Activated CD4-positive, alpha-beta T cell treated with anti-CD3 and anti-CD28 coated beads, Interleukin-2, amount 50 U/mL, for 4 hours (primary cell): Measurements from ENCODE around the gene KLHL21.
"Not testable (repeated sequence)": the region's sequence is repeated elsewhere in the genome, so short reads cannot be mapped to it uniquely, and the experiment has no call there.

Experiments
- DNase-seq, 2 experiments: peaks; one replicate each; pipeline ENCODE4 v3.0.0-alpha.2; 2020

KLHL21 gene

DNA sequence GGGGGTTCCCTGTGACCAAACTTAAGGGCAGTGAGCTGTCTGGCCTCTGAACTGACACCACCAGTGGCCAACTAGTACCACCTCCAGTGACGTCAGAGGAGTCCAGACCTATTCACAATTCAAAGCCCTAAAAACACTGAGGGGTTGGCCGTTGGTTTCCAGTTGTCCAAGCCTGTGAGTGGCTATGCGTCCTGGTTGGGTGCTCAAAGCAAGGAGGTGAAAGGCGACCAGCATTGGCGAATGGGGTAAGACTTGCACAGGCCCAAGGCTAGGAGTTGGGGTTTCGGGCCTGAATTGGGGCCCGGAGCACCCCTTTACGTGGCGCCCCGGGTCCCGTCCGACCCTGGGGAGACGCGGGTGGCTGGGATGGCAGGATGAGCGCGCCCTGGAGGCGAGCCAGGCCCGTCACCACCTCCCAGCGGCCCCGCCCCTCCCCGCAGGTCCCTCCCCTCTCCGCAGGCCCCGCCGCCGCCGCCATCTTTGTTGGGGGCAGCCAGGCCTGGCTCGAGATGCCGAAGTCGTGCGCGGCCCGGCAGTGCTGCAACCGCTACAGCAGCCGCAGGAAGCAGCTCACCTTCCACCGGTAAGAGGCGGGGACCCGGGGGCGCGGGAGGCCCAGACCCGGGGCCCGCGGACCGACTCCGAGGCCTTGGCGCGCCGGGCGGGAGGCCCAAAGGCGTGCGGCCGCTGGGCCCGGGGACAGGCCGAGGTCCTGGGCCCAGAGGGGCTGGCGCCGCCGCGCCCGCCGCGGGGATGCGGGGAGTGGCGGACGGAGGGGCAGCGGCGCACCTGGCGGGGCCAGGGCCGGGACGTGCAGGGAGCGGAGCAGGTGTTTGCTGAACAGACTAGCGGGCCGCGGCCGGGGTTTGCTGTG lies 22.3 kb upstream of the KLHL21 start, which contains the start of gene THAP3:
THAP3 (plus strand) TSS at position 159 of the 874 bp plus-strand sequence; CDS start at position 510, 351 bp downstream.
- DNase-seq = peak; percentile 89 to 91

DNA sequence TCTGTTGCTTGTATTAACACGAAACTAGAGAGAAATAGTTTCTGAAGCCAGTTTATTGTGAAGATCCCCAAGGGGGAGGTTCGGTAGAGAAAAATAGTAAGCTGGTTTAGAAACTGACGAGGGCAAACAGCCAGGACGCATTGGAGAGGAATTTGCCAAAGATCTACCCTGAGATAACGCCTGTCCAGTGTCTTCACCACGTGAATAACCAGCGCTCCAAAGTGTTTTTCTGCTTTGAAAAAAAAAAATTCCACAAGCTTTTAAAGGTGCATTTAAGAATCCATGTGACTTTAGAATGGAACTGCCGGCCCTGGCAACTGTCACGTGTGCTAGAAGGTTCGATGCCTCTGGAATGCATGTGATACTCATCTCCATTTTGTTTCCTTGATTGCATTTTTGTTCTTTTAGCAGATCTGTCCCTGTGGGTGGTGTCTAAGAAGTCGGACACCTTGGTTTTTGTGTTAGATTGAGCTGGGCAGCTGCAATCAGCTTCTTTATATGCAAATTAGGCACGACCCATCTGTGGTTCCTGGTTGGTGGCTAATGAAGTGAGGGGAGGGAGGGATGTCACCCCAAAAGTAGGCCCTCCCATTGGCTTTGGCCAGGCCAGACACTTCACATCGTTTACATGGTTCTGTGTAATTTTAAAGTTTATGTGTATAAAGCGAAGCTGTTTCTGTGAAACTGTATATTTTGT lies 20.7 kb upstream of the KLHL21 start:
- no peak for DNase-seq

DNA sequence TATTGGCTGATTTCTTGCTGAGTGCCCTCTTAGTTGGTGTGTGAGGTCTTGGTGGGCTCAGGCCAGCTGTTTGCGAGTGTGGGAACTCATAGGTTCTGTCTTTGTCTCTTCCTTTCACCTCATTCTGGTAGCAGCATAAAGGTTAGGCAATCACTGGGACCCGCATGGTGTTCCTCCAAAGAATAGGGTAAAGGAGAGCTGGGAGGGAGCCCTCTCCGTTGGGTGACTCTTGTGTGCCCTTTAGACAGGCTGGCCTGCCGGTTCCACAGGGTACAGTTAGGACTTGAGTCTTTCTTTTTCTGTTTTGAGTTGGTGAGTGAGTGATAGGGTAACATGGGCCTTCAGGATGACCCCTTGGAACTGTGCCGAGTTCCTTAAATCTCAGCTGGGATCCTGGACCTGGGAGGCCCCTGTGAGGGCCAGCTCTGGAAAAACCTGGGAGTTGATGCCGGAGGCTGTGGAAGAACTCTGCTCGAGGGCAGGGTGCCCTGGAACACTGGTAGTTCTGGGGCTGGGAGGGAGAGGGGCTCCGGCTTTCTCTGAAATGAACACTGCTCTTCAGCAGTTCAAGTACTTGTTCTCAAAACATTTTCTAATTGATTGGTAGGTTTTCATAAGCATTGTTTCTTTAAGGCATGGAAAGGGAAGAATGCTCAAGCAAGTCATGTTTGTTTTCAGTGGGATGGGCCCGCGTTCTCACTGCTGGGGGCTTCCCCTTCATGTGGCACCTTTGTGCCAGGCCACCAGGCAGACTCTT lies 19.9 kb upstream of the KLHL21 start:
- no peak for DNase-seq

DNA sequence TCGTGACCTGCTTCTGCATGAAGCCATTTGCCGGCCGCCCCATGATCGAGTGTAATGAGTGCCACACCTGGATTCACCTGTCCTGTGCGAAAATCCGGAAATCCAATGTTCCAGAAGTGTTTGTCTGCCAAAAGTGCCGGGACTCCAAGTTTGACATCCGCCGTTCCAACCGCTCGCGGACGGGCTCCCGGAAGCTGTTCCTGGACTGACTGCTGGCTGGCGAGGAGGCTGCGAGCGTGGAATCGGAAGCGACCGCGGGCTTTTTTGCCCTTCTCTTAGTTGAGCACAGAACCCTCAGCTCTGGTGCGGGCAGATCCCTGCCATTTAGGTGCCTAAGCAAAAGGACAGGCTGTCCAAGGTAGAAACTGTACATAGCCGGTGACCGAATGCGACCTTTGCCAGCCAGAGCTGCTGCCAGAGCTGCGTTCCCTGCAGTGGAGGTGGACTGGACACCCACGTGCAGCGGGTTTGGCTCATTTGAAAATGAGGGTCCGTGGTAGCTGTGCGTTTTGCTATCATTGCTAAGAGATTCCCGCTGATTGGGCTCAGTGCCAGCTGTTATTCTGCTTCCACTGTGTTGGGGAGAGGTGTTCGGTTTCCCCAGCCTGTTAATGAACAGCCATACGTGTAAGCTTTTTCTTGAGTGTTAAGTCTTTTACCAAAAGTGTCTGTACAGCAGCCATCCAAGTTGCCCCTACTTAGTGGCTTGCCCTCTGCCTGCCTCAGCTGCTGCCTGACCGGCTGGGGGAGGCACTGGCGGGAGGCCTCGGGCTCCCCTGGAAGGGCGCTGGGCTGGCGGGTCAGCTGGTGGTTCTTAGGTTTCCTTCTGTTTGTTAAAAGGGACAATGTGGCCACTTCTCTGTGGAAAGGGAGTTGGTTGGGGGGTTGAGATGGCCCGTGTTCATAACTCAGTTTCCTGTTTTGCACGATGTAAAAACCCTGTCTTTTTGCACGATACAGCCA lies 19.0 kb upstream of the KLHL21 start:
- DNase-seq = no peak

DNA sequence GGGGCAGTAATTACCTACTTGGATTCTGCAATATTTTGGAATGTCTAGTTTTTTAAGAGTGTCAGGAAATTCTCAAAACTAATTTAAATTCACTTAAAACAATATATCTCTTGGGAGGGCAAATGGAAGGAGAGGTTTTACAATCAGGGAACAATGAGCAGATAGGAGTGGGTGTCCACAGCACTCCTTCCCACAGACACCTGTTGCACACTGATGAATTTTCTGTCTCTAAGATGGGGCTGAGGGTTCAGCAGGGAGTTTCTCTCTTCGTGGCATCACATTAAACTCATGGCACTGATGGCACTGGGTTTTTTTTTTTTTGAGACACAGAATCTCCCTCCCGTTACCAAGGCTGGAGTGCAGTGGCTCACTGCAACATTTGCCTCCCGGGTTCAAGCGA lies 16.4 kb upstream of the KLHL21 start:
- DNase-seq = no peak

DNA sequence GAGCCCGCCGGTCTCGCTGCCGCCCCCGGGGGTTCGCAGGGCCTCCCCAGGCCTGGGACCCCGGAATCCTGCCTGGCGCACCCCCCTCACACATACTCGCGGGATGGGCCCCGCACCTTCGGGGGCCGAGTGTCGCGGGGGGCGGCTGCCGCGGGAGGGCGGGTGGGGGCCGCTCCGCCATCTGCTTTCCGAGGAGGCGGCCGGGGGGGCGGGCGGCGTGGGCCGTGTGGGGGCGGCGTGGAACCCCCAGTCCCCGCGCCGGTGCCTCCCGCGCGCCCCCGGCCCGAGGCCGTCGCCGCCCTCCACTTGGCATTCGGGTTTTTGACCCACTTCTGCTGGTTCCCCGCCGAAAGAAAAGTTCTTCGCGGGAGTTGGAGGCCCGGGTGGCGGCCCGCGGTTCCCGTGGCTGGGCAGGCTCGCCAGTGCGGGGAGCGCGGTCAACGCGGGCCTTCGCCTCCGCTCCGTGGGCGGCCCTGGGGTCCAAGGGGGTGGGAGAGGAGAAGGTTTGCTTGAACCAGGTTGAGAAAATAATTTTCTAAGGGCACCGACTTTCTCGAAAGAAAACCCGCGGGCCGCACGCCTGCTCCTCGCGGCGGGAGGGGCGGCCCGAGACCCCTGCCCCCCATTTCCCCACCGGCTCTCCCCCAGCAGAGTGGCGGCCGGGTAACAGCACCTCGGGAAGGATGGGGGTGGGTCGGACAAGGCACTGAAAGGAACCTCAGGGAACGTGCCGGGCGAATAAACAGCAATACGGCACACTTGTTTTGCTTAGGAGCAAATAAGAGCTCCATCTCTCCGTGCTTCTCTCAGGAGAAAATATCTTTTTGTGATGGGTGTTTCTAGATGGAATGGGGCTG lies 12.5 kb upstream of the KLHL21 start:
- DNase-seq = peak; percentile 18 to 31

DNA sequence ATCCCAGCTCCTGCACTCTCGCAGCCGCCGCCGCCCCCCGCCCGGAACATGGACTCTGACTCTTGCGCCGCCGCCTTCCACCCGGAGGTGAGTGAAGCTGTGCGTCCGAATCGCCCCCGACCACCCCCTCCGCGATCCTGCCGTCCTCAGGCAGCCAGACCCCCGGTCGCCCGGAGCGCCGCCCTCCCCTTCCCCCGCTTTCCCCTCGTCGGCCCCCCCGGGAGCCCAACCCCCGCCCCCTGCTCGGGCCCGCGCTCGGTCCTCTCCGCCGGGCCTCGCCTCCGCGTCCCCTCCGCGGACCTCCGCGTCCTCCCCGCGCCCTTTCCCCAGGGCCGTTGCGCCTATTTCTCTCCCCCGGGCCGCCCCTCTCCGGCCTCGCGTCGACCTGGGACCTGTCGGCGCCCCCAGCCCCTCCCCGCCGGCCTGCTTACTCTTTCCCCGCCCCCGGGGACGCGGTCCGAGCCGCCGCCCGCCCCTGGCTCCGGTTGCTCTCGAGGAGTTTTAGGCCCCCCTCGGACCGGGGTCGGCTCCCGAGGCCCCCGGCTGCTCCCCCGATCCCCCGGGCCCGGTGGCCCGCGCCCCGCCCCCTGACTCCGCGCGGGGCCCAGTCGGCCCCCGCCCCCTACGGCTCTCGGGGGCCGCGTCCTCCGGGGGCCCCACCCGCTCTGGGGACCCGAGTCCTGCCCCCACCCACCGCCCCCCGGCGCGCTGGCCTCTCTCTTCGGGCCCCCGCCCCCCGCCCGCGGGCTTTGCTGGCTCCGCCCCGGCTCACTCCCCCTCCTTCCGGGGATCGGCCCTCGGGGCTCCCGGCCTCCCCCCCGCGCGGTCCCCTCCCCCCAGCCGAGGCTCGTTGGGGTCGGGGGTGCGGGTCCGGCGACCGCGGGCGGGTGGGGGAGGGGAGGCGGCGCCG lies 11.6 kb upstream of the KLHL21 start:
- peak; percentile 47 to 52 for DNase-seq

DNA sequence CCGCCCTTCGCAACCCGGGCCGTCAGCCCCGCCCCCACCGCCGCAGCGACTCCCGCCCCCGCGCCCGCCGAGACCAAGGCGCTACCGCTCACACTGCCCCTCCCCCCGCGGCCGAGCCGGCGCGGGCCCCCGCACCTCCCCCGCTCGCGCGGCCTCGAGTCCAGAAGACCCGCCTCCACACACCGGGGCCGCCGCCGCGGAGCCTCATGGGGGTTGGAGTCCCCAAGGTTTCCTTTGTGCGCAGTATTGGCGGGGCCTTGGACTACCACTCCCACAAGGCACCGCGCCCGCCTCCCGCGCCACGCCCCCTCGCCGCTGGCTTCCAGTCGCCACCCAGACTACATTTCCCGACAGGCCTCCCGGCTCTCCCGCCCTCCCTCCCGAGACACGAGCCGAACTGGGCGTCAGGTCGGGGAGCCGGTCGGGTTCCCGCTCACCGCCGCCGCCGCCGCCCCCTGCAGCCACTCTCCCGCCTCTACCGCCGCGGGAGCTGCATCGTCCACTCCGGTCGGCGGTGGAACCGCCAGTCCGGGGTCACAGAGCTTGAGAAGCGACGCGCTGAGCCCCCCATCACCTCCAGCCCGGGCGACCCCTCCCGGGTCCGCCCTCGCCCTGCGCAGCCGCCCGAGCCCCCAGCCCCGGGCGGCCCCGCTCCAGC lies 10.8 kb upstream of the KLHL21 start, which contains the start of gene PHF13:
PHF13 (plus strand) TSS at position 371 of the 658 bp plus-strand sequence. CDS start 336 bp downstream, outside the sequence.
- DNase-seq = peak; percentile 99

DNA sequence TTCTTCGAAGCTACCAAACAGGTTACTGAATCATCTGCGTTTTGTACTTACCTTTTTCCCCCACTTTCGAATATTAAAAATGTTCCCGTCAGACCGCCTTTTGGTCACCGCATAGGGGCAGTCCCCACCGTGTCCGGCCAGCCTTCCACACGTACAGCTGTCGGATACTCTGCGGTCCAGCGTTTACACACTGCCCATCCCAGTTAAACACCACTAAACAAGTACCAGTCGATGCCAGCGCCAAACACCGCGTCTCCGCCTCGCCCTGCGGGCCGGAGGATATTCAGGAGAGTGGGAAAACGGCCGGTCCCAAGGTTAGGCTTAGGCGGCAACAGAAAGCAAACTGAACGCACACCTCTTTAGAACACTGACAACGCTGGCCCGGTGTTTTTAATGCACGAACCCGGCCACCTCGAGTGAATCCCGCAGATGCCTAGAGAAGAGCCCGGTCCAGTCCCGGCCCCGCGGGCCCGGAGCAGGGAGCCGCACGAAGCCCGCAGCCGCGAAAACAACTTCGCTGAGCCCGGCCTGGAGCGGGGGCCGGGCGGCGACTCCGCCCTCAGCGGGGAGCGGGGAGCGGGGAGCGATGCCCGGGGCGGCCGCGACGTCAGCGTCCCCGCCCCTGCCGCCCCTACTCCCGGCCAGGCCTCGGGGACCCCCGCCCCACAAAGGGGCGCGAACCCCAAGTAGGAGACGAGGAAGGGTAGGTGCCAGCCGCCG lies 10.1 kb upstream of the KLHL21 start:
- peak; percentile 10 to 24 for DNase-seq

DNA sequence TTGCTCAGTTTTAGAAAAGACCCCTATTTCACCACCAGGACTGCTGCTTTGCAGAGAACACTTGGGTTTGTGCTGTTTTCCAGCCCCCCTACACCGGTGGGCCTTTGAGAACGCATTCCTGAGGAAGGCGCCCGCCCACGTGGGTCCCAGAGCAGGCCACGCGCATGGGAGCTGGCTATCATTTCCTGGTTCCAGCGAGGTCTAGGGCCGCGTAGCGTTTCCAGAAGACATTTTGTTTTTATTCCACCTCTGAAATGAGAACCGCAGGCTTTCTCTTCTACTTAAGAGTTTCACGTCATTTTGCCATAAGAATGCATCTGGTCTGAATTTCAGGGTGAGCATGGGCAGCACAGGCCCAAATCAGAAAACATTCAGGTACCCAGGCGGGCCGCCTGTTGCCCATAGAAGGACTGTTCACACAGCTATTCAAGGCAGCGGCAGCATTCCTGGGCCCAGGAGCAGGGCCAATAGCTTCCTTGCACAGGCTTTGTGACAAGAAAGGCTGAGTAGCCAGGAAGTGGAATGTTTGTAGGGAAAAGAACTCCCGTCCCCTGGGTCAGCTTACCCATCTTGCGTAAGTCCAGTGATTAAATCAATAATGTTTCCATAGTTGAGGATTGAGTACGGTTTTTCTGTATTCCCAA lies 1.4 kb upstream of the KLHL21 start:
- no peak for DNase-seq

DNA sequence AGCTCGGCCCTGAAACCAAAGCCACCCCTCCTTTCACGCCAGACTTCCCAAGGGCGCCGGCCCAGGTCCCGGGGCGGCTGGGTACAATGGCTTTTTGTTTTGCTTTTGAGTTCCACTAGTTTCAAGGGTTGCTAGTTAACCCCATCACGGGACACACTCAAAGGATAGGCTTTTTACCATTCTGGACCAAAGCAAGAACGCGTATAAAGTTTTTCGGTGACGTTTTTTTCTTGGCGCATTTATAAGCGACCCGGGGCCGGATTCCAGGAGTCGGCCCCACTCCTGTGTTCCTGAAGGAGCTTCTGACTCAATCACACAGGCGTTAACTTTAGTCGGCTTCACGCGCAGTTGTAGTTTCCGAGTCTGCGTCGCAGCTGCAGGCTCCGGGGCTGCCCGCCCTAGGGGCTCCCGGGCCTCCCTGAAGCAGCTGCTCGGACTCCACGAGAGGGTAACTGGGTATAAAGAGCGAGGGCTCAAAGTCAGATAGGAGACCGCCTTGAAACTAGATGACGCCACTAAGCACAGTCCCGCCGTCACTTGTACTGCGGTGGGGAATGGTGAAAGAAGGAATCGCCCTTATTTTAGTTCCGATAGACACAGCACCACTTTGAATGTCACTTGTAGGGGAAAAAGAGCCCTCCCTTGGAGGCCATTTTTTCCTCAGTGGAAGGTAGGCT lies 707 bp upstream of the KLHL21 start:
- DNase-seq = peak; percentile 39 to 42

DNA sequence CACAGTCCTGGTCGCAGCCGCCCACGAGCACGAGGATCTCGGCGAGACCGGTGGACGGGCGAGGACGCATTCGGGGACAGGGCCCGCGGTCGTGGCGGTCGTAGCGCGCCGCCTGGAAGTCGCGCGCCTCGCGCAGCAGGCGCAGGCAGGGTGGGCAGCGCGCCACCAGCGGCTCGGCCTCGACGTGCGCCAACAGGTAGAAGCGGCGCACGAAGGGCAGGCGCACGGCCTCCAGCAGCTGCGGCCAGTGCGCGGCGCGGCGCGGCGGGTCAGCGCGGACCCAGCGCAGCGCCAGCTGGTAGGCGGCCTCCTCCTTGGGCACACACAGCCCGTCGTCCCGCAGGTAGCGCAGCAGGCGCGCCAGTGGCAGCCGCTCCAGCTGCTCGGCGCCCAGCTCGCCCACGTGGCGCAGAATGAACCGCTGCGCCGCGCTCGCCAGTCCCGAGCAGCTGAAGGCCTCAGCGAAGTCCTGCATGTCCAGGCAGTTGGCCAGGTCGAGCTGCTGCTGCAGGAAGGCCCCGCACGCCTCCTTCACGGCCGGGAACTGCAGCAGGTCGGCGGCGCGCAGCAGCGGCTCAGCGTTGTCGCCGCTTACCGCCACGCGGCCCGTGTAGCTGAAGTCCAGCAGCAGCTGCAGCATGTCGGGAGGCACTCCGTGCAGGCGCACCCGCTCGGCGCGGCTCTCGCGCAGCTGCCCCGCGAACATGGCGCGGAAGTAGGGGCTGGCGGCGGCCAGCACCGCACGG lies 573 bp downstream of the KLHL21 start:
- peak in 1 of 2 experiments; percentile 22 for DNase-seq

DNA sequence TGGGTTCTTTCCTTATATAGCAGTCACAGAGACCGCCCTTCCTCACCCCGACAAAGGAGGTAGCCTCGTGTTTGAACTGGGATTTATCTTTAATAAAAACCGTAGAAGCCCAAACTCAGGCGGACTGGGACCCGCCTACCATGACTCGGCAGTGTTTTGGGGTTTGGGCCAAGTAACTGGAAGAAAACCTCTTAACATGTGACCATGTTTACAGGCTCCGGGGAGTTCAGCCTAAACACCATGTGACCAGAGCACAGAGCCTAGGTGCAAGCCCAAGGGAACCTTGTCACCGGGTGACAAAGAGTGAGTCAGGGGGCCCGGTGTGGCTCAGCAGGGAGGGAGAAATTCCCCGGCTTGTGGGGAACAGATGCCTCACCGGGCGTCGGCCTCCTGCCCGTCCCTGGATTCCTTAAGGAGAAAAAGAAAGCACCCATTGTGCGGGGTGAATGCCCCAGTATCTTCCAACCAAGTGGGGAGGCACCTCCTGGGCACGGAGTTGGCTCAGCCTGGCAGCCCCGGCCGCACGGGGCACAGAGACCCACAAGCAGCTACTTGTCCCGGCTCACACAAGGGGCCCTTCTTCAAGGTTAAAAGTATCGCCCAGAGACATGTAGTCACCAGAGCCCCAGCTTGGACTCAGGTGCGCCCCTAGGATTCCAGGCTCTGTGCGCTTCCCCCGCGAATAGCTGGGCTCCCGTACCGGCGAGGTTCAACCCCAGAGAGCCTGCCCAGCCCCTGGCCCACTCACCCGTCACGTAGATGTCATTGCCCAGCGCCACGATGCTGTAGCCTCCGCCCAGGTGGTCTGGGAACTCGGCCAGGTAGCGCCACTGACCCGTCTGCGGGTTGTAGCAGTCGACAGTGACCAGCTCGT lies 1.4 kb downstream of the KLHL21 start:
- DNase-seq = peak; percentile 79 to 84

DNA sequence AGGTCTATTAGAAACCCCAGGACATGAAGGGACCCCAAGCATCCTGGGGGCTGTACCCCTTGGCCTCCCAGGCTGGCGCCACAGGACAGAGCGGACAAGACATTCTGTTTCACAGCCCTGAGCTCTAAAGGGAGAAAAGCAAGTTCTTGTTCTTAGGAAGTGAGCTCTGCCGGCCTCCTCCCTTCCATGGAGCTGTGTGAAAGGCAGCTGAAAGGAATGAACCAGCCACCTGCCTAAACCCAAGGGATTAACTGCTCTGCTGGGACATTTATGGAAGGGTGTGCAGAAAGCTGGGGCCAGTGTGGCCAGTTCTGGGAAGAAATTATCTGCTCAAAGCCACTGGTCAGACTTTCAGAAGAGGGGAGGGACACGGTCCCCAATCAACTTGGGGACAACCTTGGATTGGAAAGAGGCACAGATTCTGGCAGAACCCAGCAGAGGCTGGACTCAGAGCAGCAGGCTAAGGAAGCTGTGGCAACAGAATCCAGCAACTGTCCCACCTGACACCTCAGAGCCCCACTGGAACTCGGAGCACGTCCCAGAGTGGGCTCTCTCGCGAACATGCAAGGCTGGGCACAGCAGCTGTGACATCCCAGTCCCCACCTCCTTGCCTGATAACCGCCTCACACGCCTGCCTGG lies 2.1 kb downstream of the KLHL21 start:
- DNase-seq = no peak

DNA sequence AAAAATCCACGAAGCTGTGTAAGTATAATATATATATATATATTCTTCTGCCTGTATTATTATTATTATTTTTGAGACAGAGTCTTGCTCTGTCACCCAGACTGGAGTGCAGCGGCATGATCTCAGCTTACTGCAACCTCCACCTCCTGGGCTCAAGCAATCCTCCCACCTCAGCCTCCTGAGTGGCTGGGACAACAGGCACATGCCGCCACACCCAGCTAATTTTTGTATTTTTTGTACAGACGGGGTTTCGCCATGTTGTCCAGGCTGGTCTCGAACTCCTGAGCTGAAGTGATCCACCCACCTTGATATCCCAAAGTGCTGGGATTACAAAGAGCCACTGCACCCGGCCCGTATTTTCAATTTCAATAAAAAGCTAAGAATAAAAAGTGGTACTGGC lies 2.7 kb downstream of the KLHL21 start:
- DNase-seq = not testable (repeated sequence)
